ENCODE data around the gene DPYSL3.

DNA sequence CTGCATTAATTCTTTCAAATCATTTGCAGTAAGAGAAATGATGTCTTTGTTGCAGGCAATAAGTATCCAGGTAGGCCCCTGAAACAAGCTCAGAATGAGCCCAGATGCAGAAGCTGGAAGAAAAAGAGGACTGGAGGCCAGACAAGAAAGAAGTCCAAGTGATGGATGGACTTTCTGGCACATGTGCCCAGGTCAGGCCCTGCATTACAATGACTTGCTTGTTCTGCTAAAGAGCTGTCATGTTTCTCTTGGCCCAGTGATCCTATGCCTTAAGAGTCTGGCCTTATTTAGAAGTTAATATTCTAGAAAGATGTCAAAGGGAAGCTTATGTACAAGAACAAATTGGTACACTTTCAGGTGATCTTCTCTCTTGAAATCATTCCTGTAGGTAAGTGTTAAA is 64.8 kb downstream of the DPYSL3 start:
- TF ChIP-seq, protein P1, sequence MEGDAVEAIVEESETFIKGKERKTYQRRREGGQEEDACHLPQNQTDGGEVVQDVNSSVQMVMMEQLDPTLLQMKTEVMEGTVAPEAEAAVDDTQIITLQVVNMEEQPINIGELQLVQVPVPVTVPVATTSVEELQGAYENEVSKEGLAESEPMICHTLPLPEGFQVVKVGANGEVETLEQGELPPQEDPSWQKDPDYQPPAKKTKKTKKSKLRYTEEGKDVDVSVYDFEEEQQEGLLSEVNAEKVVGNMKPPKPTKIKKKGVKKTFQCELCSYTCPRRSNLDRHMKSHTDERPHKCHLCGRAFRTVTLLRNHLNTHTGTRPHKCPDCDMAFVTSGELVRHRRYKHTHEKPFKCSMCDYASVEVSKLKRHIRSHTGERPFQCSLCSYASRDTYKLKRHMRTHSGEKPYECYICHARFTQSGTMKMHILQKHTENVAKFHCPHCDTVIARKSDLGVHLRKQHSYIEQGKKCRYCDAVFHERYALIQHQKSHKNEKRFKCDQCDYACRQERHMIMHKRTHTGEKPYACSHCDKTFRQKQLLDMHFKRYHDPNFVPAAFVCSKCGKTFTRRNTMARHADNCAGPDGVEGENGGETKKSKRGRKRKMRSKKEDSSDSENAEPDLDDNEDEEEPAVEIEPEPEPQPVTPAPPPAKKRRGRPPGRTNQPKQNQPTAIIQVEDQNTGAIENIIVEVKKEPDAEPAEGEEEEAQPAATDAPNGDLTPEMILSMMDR (optimal IDR thresholded peaks at IDR 0.05 in 1 of 3, IDR thresholded peaks at IDR 0.05 in 1 of 3, conservative IDR thresholded peaks at IDR 0.05 in 1 of 3; ENCODE audit: extremely low read depth in 1 of 3, insufficient read depth in 2 of 3, low read length in 3 of 3): no peak
- no peak for TF ChIP-seq EZH2 (IDR thresholded peaks at IDR 0.05; ENCODE audit: low read length)
